Activated effector memory CD4-positive, alpha-beta T cell treated with anti-CD3 and anti-CD28 coated beads, Interleukin-2, amount 50 U/mL, for 16 hours (primary cell): ENCODE measurements around the gene CLEC4M.
A peak's percentile ranks its signal among the peaks of the same experiment; 100 is the strongest.

Experiments
- DNase-seq: peaks from one replicate; pipeline ENCODE4 v3.0.0-alpha.2; 2020

Gene CLEC4M

GRCh38 chr19:7762719-7763293 lies at the start of gene CLEC4M:
Gene CLEC4M, plus strand, starts transcription at chr19:7763243. Its CDS starts 24 bp downstream, at chr19:7763267.
- DNase-seq, result peak; percentile 13

GRCh38 chr19:7715671-7716070 lies 47.4 kb upstream of the CLEC4M start:
- no peak for DNase-seq

- DNase-seq, result no peak
These were observed 46.3 kb upstream of the CLEC4M start for GRCh38 chr19:7716762-7717161.

- no peak for DNase-seq
These were observed 44.4 kb upstream of the CLEC4M start for GRCh38 chr19:7718668-7719067.

- no peak for DNase-seq
These were observed 42.7 kb upstream of the CLEC4M start for GRCh38 chr19:7720351-7720750.

- no peak for DNase-seq
These were observed 40.8 kb upstream of the CLEC4M start for GRCh38 chr19:7722231-7722651.

GRCh38 chr19:7725791-7726190 lies 37.3 kb upstream of the CLEC4M start:
- no peak for DNase-seq

- no peak for DNase-seq
These were observed 33.8 kb upstream of the CLEC4M start for GRCh38 chr19:7729211-7729610.

GRCh38 chr19:7729831-7730285 lies 33.2 kb upstream of the CLEC4M start:
- DNase-seq, result no peak

GRCh38 chr19:7730286-7731217 lies 32.5 kb upstream of the CLEC4M start:
- no peak for DNase-seq

- DNase-seq, result no peak
These were observed 31.8 kb upstream of the CLEC4M start for GRCh38 chr19:7731218-7731595.

GRCh38 chr19:7731615-7732014 lies 31.4 kb upstream of the CLEC4M start:
- DNase-seq, result no peak

- DNase-seq, result no peak
These were observed 31.0 kb upstream of the CLEC4M start, which contains the start of gene CLEC4G for GRCh38 chr19:7732045-7732444. Gene CLEC4G, minus strand, starts transcription at chr19:7732110. Its CDS starts 8 bp downstream, at chr19:7732102.

GRCh38 chr19:7733376-7733775 lies 29.7 kb upstream of the CLEC4M start:
- DNase-seq, result no peak

- no peak for DNase-seq
These were observed 28.5 kb upstream of the CLEC4M start for GRCh38 chr19:7734220-7735203.

GRCh38 chr19:7736148-7736547 lies 26.9 kb upstream of the CLEC4M start:
- no peak for DNase-seq

GRCh38 chr19:7737215-7737614 lies 25.8 kb upstream of the CLEC4M start:
- no peak for DNase-seq

- DNase-seq, result no peak
These were observed 25.0 kb upstream of the CLEC4M start for GRCh38 chr19:7738023-7738422.

GRCh38 chr19:7739211-7739755 lies 23.8 kb upstream of the CLEC4M start:
- no peak for DNase-seq

GRCh38 chr19:7739801-7740681 lies 23.0 kb upstream of the CLEC4M start:
- DNase-seq, result no peak

- DNase-seq, result no peak
These were observed 22.4 kb upstream of the CLEC4M start for GRCh38 chr19:7740682-7741054.

- no peak for DNase-seq
These were observed 20.5 kb upstream of the CLEC4M start for GRCh38 chr19:7742575-7742974.
